Ectodermal cell (in vitro differentiated cells): ENCODE data around the gene PLCG2.

Experiments used
- H3K27ac ChIP-seq: 2 replicates; pipeline ENCODE4 v1.7.0; 2013; ENCODE audit warnings: mild to moderate bottlenecking, low read depth, low read length; ENCODE audit not compliant: insufficient read depth, poor library complexity, severe bottlenecking
- H3K27me3 ChIP-seq: 2 replicates; pipeline ENCODE4 v1.7.0; 2013; ENCODE audit warnings: mild to moderate bottlenecking, low read length; ENCODE audit not compliant: insufficient read depth, control insufficient read depth, poor library complexity, severe bottlenecking
- H3K36me3 ChIP-seq: one replicate; pipeline ENCODE4 v1.7.0; 2013; ENCODE audit warnings: low read length; ENCODE audit not compliant: control insufficient read depth, insufficient read depth
- H3K4me1 ChIP-seq: one replicate; pipeline ENCODE4 v1.7.0; 2013; ENCODE audit warnings: low read length; ENCODE audit not compliant: control insufficient read depth, insufficient read depth
- H3K4me3 ChIP-seq: 2 replicates; pipeline ENCODE4 v1.7.0; 2013; ENCODE audit warnings: low read depth, low read length, control low read depth; ENCODE audit not compliant: insufficient read depth
- H3K9me3 ChIP-seq: 2 replicates; pipeline ENCODE4 v1.7.0; 2013; ENCODE audit warnings: mild to moderate bottlenecking, low read length, moderate library complexity; ENCODE audit not compliant: control insufficient read depth
- WGBS, 2 experiments: methylation state at CpG; one replicate each; pipeline ENCODE4 v1.1.7; 2013; ENCODE audit warnings: missing lambda C conversion rate in 2 of 2; 5-methylcytosine and 5-hydroxymethylcytosine counted together

Gene PLCG2

DNA sequence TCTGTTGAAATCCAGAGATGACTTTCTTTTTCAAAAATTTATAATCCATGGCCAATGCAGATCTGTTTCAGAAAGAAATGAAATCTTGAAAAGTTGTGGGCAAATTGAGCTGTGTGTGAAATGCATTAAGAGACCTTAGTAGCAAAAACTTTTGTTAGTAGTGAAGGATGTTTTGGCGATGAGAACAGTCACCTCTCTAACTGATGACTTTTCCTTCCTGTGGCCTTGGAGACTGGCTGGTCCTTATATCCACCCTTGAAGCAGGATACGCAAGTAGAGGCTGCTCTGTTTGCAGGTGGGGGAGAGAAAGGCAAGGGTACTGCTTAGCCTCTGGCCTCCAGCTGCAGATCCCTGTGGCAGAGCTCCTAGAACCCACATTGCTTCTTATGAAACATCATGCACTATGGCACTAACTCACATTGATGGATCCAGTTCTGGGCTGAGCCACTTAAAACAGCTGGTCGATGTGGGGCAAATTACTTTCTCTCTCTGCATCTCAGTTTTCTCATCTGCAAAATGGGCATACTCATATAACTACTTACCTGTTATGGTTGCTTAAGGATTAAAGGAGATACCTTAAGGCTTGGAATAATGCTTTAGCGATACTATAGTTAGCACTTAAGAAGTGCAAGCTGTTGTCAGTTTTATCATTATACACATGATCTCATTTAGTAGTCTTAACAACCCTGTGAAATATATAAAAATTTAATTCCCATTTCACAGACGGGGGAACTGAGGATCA lies 142.9 kb downstream of the PLCG2 start:
- no peak overlapping the region for H3K27ac ChIP-seq
- no peaks in the 10 kb centered on the region for H3K9me3 ChIP-seq
- WGBS, 2 experiments = 94 to 98% methylated on average over 4 to 5 of the region's 5 CpGs
- no peaks in the 10 kb centered on the region for H3K4me1 ChIP-seq
- no peaks in the 10 kb centered on the region for H3K36me3 ChIP-seq
- H3K4me3 ChIP-seq = no peak overlapping the region
- no peaks in the 10 kb centered on the region for H3K27me3 ChIP-seq

DNA sequence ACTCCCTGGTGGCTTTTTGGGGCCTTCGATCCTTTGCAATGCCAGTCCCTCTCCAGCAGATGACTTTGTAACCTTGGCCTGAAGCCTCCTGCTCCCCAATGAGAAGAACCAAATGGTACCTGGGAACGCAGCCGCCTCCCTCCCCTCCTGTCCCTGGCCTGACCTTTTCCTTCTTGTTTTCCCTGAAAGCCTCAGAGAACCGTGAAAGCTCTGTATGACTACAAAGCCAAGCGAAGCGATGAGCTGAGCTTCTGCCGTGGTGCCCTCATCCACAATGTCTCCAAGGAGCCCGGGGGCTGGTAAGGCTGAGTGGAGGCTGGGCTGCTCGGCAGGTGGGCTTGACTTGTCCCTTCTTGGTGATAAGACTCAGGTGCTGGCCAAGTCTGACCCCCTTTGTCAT lies 144.2 kb downstream of the PLCG2 start:
- no peaks in the 10 kb centered on the region for H3K9me3 ChIP-seq
- no peaks in the 10 kb centered on the region for H3K27me3 ChIP-seq
- WGBS, 2 experiments = 82 to 86% methylated on average over 9 of the region's 9 CpGs
- no peak overlapping the region for H3K4me3 ChIP-seq
- no peak overlapping the region for H3K27ac ChIP-seq
- no peaks in the 10 kb centered on the region for H3K36me3 ChIP-seq
- H3K4me1 ChIP-seq = no peaks in the 10 kb centered on the region

DNA sequence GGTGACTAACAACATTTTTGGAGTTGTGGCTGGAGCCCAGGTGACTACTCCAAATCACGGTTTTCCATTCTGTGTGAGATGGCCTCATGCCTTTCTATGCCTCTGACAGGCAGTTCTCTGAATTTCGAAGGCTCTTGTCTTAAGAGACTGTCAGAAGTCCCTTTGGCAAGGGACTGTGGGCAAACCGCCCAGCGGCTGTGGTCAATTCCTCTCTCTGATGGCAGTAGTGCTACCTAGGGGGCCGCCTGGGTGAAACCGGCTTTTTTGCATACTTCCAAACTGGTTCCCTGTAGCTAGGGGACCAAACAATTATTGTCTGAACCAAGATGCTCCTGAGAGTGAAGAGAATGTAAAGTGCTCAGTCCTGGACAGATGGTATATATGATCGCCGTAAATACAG lies 145.9 kb downstream of the PLCG2 start:
- 90 to 92% methylated on average over 8 of the region's 8 CpGs for WGBS, 2 experiments
- H3K36me3 ChIP-seq = no peaks in the 10 kb centered on the region
- no peak overlapping the region for H3K4me3 ChIP-seq
- no peaks in the 10 kb centered on the region for H3K9me3 ChIP-seq
- H3K27ac ChIP-seq = no peak overlapping the region
- H3K27me3 ChIP-seq = no peaks in the 10 kb centered on the region
- no peaks in the 10 kb centered on the region for H3K4me1 ChIP-seq

DNA sequence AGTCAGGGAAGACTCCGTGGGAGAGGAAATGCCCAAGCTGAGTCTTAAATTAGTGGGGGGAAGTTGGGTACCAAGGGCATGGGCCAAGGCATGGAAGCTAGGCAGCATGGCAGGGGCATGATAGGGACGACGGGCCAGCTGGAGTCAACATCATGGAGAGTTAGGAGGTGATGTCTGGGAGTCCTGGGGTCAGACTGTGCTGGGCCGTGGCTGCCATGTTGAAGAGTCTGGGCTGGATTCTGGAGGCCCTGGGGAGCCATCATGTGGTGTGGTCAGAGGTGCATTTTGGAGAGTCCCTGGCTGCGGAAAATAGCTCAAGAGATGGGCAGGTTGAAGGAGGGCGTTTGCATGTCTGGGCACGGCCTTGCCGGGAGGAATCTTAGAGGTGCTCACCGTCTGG lies 146.9 kb downstream of the PLCG2 start:
- H3K4me3 ChIP-seq = no peak overlapping the region
- 95 to 96% methylated on average over 9 of the region's 9 CpGs for WGBS, 2 experiments
- H3K36me3 ChIP-seq = no peaks in the 10 kb centered on the region
- H3K9me3 ChIP-seq = no peaks in the 10 kb centered on the region
- H3K27ac ChIP-seq = no peak overlapping the region
- H3K27me3 ChIP-seq = no peaks in the 10 kb centered on the region
- no peaks in the 10 kb centered on the region for H3K4me1 ChIP-seq

DNA sequence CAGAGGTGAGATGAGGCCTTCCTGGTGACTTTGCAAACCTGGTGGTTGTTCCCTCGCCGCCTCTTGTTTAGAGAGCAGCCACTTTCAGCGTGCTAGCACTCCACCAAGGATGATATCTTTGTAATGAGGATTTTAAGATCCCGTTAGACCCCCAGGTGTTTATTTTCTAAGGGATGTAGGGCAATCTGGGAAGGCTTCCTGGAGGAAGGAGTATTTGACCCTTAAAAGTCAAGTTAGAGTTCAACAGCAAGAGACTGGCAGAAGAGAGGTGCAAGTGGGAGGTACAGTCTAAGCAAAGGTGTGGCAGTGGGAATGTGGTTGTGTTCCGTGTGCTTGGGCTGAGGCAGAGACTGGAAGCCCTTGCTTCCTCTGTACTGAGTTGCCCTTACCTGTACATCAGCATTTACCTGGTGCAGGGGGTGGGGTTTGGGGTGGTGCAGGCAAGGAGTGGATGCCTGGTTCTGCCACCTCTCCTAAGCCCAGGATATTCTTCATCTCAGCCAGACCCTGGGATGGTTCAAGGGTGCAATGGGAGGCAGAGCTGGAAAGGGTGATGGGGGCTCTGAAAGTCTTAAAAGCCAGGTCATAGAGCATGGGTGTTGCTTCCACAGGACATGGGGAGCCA lies 148.6 kb downstream of the PLCG2 start:
- Histone ChIP-seq H3K4me1 (no peaks in the 10 kb centered on the region), H3K9me3 (no peaks in the 10 kb centered on the region), H3K4me3 (no peak overlapping the region), H3K27me3 (no peaks in the 10 kb centered on the region), H3K27ac (no peak overlapping the region), H3K36me3 (no peaks in the 10 kb centered on the region)
- WGBS, 2 experiments = 92 to 94% methylated on average over 5 of the region's 5 CpGs

DNA sequence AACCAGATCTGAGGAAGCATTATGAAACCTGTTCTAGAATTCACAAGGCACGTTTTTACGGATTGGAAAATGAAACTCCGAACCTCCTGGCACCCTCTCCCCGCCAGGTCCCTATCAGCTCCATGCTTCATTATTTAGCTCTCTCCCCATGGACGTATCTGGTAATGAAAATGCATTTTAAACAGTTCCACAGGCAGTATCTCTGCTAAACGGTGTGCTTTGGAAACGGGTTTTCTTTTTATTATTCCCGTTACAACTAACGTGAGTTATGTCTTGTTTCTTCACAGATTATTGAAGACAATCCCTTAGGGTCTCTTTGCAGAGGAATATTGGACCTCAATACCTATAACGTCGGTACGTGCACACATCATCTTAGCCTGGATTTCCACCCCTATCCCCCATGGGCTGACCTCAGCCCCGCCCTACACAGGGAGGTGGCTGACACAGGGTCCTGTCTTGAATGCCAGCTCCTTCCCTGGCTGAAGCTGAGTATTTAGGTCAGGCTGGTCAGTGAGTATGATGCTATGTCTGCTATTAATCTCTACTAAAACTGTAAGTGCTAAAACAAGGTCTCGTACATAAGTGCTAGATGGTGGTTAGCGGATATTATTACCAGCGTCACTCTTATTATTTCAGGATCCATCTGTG lies 149.3 kb downstream of the PLCG2 start:
- no peaks in the 10 kb centered on the region for H3K4me1 ChIP-seq
- H3K27me3 ChIP-seq = no peaks in the 10 kb centered on the region
- H3K27ac ChIP-seq = no peak overlapping the region
- WGBS, 2 experiments = 94% methylated on average over 16 of the region's 16 CpGs
- H3K4me3 ChIP-seq = no peak overlapping the region
- no peaks in the 10 kb centered on the region for H3K9me3 ChIP-seq
- H3K36me3 ChIP-seq = no peaks in the 10 kb centered on the region

DNA sequence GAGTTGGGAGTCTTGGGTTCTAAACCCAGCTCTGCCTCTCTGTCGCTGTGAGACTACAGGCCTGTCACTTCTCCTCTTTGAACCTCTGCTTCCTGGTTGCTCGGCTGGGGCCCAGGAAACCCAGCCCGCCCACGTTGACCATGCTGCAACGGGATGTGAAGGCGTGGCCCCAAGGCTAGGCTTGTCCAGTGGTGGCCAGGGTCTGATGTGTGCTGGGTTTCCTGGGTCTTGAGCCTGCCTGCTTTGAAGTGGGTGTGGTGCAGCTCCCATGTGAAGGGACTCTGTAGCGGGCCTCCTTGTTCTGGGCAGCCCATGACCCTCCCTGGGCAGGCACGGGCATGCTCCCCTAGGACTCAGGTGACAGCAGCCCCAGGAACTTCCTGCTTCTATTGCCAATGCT lies 149.9 kb downstream of the PLCG2 start:
- WGBS, 2 experiments = 84% methylated on average over 8 of the region's 8 CpGs
- H3K4me1 ChIP-seq = no peaks in the 10 kb centered on the region
- H3K36me3 ChIP-seq = no peaks in the 10 kb centered on the region

DNA sequence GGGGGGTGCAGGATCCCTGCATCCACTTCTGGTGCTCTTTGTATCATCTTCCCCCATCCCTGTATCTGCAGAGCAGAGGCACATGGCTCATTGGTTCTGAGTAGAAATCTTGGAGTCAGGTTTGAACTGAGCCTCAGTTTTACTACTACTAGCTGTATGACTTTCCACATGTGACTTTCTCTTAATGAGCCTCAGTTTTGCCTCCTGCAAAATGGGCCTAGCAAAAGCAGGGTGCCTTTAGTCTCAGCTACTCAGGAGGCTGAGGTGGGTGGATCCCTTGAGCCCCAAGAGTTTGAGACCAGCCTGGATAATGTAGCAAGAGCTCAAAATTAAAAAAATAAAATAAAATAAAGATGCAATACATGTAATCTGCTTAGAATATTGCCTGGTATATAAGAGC lies 150.8 kb downstream of the PLCG2 start:
- H3K36me3 ChIP-seq = no peaks in the 10 kb centered on the region
- no peak overlapping the region for H3K4me3 ChIP-seq
- no peaks in the 10 kb centered on the region for H3K4me1 ChIP-seq
- H3K27ac ChIP-seq = no peak overlapping the region
- no peaks in the 10 kb centered on the region for H3K9me3 ChIP-seq
- H3K27me3 ChIP-seq = no peaks in the 10 kb centered on the region

More for the DNA sequence above, 149.9 kb downstream of the PLCG2 start:
- no peak overlapping the region for H3K4me3 ChIP-seq
- no peaks in the 10 kb centered on the region for H3K27me3 ChIP-seq
- H3K9me3 ChIP-seq = no peaks in the 10 kb centered on the region
- no peak overlapping the region for H3K27ac ChIP-seq

DNA sequence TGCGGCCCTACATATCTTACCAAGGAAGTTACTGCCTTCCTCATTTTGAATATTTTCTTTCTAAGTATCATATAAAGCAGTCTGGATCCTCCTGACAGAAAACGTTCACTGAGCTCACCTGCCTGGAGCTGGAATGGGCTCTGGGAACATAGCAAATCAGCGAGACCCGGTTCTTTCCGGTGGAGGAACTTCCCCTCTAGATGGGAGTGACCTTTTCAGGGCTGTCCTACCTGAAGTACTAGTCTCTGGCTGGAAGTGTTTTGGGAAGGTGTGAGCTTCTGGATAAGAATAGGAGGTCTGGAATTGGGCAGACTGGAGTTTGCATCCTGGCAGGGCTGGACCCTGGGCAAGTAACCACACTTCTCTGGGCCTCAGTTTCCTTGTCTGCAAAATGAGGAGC lies 152.8 kb downstream of the PLCG2 start:
- Histone ChIP-seq H3K36me3 (no peaks in the 10 kb centered on the region), H3K4me1 (no peaks in the 10 kb centered on the region), H3K4me3 (no peak overlapping the region), H3K27me3 (no peaks in the 10 kb centered on the region), H3K27ac (no peak overlapping the region), H3K9me3 (no peaks in the 10 kb centered on the region)
- 94 to 95% methylated on average over 5 of the region's 5 CpGs for WGBS, 2 experiments

DNA sequence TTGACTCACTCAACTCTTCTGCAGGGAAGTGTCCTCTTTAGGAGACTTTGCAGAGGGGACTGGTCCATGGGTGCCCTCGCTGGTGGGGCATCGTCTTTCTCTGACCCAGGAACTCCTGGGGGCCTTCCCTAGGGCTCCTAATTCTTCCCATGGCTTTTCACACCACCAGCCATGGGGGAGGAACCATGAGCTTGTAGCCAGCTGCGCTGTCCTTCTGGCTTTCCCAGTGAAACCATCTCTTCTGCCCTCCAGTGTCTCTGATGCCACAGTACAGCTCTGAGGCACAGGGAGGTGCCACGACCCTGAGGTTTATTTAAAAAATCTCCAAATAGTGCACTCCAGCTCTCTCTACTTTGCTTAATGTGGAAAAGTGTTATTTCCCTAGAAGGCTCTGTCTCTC lies 153.6 kb downstream of the PLCG2 start:
- Histone ChIP-seq H3K36me3 (no peaks in the 10 kb centered on the region), H3K9me3 (no peaks in the 10 kb centered on the region), H3K27ac (no peak overlapping the region), H3K4me1 (no peaks in the 10 kb centered on the region), H3K27me3 (no peaks in the 10 kb centered on the region), H3K4me3 (no peak overlapping the region)
- 83 to 87% methylated on average over 4 of the region's 4 CpGs for WGBS, 2 experiments
